CD4-positive, alpha-beta T cell treated with Interleukin-17A for 4 hours (primary cell): ENCODE measurements around the gene RMRP.

Experiments used
- DNase-seq: peaks from one replicate; pipeline ENCODE4 v3.0.0-alpha.2; 2020; ENCODE audit warnings: mixed read lengths

Gene RMRP

GRCh38 chr9:35609001-35609819 is 48.6 kb downstream of the RMRP start:
- no peak for DNase-seq

GRCh38 chr9:35608221-35608620 is 49.6 kb downstream of the RMRP start:
- no peak for DNase-seq
